ELF-1 (cell line): ENCODE results near the gene ULK3.

ENCODE experiments used
- DNase-seq: peaks from one replicate; pipeline ENCODE4 v3.0.0-alpha.2; 2016; ENCODE audit warnings: low read depth, low spot score

The ULK3 gene

GRCh38 chr15:74822233-74822632 is 20.7 kb downstream of the ULK3 start:
- DNase-seq: no peak

GRCh38 chr15:74821790-74822158 is 21.2 kb downstream of the ULK3 start:
- DNase-seq: no peak

DNA sequence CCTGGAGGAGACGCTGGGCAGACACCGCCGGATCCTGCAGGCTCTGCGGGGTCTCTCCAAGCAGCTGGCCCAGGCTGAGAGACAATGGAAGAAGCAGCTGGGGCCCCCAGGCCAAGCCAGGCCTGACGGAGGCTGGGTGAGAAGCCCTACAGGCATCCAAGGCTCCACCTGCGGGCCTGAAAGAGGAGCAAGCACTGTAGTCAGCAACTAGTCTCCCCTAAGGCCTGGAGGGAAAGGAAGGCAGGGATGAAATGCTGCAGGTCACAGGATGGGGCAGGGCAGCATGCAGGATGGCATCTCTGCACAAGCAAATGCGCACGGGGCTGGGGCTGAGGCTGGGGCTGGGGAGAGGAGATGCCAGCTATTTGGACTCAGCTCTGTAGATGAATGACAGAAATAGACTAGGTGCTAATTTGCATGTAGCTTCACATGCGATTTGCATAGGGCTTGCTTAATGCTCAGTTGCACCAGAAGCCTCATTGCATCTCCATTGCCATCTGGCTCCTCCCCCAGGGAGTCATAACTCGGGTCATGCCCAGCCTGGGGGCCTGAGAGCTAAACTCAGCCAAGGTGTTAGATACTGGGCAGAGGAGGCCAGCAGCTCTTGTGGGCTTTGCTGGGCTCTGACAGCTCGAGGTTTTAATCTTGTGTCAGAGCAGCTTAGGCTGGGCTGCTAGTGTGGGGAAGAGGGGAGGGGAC is 21.7 kb downstream of the ULK3 start:
- DNase-seq: peak; percentile 89

GRCh38 chr15:74820056-74820455 is 22.9 kb downstream of the ULK3 start:
- DNase-seq: no peak

DNA sequence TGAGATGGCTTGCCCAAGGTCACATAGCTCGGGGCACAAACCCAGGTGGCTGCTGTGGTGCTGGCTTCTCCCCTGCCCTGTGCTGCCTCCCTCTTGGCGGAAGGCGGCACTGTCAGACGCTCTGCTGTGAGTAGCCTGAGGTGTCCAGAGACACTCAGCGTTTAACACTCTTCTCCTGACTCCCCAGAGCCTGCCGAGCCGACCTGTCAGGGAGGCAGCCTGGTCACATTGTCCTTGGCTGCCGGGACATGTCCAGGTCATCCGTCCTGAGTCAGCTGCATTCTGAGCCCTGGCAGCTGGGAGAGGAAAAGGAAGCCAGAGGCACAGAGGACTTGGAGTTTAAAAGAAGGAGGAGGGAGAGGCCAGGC is 25.6 kb downstream of the ULK3 start:
- peak; percentile 93 for DNase-seq

DNA sequence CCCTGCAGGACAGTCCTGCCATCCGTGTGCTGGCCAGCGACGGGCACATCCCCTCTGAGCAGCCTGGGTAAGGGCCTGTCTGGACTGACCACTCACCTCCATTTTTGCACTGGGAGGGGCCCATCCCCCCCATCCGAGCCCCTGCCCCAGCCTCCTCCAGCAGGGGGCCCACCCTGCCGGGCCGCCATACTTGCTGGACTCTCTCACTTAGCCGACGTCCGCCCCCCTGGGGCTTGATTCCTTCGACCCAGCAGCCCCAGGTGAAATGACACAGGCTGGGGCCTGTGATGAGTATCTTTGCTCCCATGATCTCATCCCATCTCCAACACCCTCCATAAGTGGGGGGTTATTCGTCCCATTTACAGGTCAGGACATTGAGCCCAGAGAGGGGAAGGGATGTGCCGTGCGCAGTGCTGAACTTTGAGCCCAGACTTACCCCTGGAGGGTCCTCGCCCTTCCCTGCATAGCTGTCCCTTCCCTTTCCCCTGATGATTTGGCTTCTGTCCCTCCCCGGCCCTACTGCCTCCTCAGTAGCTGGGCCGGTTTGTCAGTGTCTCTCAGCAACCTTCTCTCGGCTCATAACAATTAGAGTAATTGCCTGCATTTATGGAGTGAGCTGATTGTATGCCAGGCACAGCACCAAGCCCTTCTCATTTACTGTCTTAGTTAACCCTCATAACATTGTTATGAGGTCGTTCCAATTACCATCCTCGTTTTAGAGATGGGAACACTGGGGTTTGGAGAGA is 26.2 kb downstream of the ULK3 start:
- no peak for DNase-seq

GRCh38 chr15:74815961-74816360 is 27.0 kb downstream of the ULK3 start:
- DNase-seq: no peak

- DNase-seq: no peak
Observed at GRCh38 chr15:74815121-74815934, 27.6 kb downstream of the ULK3 start.

DNA sequence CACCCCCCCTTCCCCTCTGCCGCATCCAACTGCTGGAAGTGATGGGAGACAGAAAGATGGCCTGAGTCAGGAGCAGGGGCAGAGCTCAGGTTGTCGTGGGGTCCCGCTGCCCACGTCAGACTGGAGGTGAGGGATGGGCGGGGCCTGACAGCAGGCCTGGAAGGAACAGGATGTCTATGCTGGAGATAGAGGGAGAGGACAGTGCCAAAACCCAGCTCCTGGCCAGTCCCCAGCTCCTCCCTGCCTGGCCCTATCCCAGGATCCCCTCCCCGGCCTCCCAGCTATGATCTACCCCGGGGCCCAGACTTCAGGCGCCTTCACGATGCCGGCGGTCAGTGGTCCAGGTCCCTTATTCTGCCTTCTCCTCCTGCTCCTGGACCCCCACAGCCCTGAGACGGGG is 30.4 kb downstream of the ULK3 start, which contains the start of gene LMAN1L:
LMAN1L (plus strand) TSS at position 303 of the 400 bp plus-strand sequence; CDS start at position 323, 20 bp downstream.
- no peak for DNase-seq

GRCh38 chr15:74809956-74810355 is 33.0 kb downstream of the ULK3 start:
- no peak for DNase-seq

DNA sequence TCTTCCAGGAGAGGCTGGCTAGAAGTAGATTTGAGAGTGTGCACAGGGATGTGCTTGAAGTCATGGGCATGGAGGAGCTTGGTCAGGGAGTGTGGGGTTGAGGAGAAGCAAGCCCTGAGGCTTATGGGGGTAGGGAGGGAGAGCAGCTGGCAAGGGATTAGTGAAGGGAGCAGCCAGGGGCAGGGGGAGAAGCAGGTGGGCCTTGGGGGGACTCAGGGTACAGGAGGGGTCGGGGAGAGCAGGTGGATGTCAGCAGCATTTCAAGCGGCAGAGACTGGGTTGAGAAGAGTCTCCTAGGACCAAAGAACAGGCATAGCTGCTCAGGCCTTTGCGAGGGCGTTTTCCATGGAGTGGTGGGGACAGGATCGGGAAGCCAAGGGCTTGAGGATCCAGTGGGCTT is 33.7 kb downstream of the ULK3 start:
- no peak for DNase-seq

DNA sequence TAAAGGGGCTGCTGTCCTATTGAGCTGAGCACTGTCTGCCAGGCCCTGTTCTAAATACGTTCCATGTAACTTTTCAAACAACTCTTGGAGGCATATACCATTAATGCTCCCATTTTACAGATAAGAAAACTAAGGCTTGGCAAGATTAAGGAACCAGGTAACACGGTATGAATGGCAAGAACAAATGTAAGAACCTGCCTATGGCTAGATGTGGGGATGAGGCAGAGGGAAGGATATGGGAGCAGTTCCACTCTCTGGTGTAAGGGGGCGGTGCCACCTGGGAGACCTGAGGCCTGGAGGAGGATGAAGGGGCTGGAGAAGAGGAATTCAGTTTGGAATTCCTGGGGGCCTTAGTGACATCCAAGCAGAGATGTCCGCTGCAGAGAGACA is 34.1 kb downstream of the ULK3 start:
- DNase-seq: peak; percentile 79

- DNase-seq: no peak
Observed at GRCh38 chr15:74808078-74808839, 34.7 kb downstream of the ULK3 start.

GRCh38 chr15:74807282-74807681 is 35.7 kb downstream of the ULK3 start:
- no peak for DNase-seq

GRCh38 chr15:74804935-74805334 is 38.0 kb downstream of the ULK3 start:
- no peak for DNase-seq

DNA sequence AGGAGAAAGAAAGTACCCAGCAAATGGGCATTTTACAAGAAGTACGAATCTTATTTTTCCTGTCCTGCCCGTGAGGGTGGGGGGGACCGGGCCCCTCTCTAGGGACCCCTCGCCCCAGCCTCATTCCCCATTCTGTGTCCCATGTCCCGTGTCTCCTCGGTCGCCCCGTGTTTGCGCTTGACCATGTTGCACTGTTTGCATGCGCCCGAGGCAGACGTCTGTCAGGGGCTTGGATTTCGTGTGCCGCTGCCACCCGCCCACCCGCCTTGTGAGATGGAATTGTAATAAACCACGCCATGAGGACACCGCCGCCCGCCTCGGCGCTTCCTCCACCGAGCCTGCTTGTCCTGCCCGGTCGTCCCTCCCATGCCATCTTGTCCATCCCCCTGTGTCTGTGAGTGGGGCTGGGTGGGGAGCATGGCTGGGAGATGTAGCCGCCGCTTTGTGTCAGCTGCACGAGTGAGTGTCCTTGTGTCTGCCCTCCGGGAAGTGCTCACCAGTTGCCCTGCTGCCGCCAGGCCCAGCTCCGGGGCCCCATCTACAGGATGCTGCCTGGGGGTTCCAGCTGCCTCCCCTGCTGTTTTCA is 40.0 kb downstream of the ULK3 start:
- DNase-seq: no peak

- DNase-seq: no peak
Observed at GRCh38 chr15:74802290-74802689, 40.7 kb downstream of the ULK3 start.

DNA sequence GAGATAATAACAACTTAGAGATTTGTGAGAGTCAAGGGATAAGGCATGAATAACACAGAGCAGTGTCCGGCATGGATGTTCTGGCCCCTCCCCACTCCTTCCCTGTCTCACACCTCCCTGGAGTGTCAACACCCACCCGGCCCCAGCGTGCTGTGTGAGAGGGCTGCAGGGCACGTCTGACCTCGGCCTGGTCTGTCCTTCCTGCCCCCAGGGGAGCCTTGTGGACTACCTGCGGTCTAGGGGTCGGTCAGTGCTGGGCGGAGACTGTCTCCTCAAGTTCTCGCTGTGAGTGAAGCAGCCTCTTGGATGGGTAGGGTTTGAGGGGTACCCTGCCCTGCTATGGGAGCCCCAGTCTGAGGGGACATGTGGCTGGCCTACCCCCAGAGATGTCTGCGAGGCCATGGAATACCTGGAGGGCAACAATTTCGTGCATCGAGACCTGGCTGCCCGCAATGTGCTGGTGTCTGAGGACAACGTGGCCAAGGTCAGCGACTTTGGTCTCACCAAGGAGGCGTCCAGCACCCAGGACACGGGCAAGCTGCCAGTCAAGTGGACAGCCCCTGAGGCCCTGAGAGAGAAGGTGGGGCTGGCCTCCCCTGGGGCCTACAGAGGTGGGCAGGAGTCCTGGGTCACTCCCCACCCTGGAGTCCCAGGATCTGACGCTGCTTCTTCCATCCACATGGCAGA is 41.5 kb downstream of the ULK3 start:
- no peak for DNase-seq

GRCh38 chr15:74800559-74801094 is 42.3 kb downstream of the ULK3 start:
- DNase-seq: no peak

DNA sequence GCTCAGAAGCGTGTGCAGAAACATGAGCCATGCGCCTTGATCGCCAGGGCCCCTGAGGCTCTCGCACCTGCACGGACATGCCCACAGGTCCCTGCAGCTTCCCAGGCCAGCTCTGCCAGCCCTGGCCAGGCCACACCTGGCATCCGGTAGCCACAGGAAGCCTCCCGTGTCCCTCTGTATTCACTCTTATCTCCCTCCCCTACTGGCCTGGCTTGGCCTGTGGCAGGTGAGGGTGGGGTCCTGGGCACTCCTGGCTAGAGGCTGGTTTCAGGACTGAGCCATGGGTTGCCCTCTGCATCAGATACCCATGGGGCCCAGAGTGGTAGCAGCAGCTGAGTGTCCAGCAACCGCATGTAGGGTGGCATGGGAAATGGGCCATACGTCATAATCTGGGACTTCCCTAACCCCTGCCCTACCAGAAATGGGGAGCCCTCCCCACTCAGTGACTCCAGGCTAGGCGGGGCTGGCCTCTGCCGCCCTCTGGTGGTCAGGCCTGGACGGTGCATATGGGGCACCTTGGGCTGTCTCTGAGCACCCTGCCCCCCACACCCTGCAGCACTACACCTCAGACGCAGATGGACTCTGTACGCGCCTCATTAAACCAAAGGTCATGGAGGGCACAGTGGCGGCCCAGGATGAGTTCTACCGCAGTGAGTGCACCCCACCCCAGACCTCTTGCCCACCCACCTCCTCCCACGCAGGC is 42.9 kb downstream of the ULK3 start:
- peak; percentile 78 for DNase-seq
